Eye (tissue), 1 donor: ENCODE results near the gene LRRTM4.

Experiments
- DNase-seq: peaks from one replicate; pipeline ENCODE4 v3.0.0-alpha.2; 2015

LRRTM4 gene

DNA sequence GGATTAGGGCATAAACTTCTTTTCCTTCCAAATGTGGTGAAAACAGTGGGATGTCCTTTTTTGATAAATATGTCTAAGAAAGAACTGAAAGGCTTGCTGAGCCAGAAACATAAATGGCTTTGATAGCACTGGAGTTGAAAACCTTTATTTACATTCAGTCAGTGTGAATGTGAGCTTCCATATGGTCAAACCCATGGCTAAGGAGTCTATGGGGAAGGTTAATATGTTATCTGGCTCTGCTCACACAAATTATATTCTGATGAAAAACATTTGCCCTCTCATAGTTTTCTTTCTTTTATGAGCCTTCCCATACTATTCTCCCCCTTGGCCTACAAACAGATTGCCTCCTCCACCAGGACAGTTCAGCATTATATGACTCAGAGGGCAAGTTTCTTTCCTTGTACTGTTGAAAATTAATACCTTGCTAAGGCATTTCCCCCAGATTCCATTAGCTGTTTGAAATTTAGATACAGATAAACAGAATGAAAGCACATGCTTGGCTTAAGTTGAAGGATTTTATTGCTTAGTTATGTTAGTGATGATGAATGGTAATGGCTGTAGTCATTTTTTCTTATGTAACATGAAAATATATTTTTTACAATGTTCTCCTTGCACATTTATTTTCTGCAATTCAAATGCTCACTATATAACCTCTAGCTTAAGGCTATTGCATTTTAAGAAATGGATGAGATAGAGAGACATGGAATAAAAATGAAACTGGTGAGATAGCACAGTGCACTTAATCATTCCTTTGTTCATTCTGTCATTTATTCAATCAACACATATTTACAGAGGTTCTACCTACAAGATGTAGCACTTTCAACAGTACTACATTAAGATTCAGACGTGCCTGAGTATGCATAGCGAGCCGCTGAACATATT lies 544.1 kb downstream of the LRRTM4 start:
- DNase-seq = no peak

DNA sequence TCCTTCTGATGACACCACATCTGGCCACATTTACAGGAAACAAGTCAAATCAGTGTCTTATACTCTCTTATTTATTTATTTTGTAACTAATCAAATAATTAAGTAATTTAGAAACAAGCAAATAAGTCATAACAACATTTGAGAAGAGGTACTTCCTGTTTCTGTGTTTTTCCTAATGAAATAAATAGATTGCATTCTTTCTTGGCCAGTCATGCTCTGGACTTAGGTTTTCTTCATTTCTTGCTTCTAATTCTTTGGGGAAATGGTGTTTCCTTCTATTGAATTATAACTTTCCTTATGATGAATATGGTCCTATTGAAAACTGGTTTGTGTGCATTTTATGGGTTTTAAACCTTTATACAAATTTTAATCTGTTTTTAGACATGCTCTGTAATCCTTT lies 546.4 kb downstream of the LRRTM4 start:
- no peak for DNase-seq

DNA sequence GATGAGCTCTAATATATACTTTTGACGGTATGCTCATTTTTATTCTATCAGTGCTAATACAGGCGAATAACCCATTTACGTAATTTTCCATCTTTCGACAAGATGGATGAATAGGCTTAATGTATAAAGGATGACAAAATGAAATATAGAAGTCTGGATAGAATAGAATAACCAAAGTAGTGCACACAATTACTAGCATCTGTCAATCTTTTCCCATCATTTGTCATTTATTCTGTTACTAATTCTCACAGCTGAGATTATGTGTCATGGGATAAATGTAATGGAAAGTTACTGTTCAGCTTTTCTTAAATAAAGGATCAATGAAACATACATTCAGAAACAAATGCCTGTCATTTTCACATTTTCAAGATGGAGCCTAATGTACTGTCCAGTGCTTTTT lies 548.6 kb downstream of the LRRTM4 start:
- DNase-seq = no peak

DNA sequence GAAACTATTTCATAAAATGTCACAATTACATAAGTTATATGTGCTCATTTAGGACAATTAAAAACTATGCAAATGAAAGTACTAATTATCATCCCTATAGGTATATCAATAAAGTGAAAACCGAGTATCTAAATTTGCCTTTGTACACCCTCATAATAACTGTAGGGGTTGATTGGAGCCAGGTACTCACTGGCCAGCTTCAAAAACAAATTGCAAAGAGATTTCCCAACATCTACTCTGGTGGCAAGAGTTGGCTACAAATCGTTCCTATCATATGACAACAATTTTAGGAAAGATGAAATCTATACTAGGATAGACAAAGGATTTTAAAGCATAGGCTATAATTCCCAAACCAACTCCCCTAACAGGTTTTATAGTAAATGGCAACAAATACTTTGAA lies 556.4 kb downstream of the LRRTM4 start:
- no peak for DNase-seq

DNA sequence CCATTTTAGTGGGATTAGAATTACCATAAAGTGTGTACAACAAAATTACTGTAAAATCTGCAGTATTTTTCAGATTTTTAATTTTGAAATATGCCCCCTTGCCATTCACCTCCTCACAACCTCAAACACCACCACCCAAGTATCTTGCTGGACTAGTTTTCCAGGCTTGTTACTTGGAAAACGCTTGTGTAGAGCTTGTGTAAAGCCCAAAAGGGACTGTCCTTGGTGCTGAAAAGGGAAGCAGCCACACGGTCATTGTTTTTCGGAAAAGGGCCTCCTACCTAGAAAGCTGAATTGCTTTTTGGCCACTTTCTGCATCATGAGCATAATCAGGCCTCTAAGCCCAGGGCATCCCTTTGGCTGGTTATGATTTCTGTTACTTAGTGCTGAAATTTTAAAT lies 563.4 kb downstream of the LRRTM4 start:
- peak; percentile 74 for DNase-seq

DNA sequence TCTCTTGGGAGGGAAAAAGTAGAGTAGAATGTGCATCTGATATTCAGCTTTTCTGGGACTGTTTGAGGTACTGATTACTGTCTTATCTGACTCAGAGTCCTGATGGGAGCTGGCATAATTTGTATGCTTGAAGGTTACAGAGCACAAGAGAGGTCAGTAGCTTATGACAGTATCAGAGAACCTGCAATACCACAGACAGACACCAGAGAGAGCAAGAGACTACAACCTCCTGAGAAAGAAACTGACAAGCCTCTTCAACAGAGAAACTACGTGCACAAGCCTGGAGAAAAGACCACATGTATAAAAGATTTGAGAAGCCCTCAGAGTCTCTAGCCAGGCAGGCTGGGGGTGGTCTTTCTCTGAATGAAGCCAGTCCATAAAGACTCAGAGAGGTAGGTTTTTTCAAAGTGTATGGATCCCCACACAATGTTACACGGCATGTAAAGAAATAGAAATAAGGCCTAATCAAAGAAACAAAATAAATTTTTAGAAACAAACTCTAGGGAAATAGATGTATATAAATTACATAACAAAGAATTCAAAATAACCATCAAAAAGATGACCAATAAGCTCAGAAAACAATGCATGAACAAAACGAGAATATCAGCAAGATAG lies 568.3 kb downstream of the LRRTM4 start:
- DNase-seq = peak; percentile 83

DNA sequence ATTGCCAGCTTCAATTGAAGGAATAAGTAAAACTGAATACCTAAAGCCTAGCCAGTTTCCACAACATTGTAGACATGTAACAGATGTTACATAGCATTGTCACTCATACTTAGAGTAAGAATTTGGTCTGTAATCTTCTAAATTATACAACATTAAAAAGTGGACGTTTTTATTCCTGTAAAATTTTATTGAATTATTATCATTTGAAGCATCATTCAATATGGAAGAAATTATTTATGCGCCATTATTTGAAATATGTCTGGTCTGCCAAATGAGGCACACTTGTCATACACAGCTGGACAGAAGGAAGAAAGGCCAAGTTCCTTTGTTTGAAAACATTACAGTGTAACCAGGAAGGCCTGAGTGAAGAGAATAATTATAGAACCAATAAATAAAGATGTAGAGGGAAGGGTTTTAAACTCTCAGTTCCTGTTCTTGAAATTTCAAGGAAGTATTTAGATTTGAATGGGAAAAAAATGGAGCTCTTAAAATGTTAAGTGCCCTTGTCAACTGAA lies 575.5 kb downstream of the LRRTM4 start:
- DNase-seq = no peak

DNA sequence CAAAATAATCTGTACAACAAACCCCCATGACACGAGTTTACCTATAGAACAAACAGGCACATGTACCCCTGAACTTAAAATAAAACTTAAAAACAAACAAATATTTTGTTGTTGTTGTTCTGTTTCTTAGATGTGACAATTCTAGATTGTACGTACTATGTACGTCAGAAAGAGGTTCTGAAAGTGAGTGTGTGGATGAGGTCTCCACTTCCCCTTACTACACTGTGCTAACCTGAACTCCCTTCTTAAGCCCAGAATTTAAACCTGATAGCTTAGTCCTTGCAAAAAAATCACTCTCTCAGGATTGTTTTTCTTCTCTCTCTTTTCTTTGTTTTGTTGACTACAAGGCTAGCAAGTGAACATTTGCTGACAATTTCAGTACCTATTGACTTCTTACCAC lies 581.6 kb downstream of the LRRTM4 start:
- DNase-seq = no peak

DNA sequence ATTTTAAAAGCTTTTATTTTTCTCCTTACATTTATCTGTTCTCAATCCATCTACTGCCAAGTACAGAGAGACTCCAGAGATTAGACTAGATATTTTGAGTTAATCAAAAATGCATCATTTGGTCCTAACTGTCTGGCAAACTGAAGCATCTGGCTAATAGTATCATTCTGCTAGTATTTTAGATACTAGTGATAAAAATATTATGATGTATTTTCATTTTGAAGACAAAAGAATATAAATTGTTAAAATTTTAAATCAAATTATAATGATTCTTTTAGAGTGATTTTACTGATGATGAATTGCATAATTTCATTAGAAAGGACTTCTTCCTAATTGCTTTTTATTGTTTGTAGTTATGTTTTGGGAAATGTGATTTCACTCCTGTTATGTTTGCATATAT lies 584.0 kb downstream of the LRRTM4 start:
- DNase-seq = no peak

DNA sequence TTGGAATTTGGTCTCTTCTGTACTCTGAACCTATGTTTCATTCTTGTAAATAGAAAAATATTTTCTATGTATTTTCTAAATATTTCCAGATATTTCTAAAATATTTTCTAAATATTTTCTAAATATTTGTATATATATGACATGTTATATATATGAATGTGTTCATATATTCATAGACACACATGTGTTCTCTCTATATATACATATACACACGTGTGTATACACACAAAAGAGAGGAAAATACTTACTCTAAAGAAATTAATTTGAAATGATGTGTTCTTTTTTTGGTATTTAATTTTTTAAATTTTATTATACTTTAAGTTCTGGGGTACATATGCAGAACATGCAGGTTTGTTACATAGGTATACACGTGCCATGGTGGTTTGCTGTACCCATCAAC lies 589.6 kb downstream of the LRRTM4 start:
- DNase-seq = no peak

DNA sequence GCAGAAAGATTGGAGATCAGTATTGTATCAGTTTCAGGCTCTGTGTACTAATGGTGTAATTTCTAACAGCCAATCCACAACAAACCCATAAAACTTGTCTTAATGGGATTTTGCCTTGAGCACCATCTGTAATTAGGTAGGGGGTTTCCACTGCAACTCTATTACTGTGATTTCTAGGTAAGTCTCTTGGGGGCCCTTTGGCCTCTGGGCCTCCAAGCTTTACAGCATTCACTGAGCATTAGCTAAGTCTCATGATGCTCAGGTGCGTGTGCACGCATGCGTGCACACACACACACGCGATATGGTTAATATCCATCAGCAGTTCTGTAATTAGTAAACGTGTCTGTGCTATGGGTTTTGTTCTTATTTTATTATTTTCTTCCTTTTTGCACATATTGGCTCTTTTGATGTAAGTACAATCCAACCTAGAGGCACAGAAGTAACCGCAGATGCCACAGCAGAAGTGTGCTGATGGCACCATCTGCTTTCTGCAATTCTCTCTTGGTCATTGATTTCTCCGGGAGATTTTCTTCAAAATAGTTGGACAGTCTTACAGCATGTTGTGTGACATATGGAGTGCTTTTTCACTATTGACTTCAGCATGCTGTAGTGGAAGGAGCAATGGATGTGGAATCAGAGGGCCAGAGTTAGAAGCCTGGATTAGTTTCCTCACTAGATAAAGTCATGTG lies 592.0 kb downstream of the LRRTM4 start:
- DNase-seq = peak; percentile 61

DNA sequence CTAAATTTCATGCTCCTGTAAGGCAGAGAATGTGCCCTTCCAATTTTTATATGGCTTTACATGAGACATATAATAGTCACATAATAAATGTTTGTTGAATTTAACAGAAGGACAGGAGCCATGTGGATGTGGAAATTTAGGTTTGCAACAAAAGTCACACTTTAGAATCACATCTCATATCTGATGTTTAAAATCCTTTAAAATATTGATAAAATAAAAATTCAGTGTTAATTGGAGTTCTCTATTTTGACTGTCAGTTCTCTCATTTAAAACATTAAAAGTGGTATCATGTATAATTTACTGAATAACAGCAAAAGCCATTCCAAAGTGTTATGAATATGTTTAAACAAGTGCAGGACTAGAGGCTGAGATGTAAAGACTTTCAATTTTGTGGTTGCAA lies 594.1 kb downstream of the LRRTM4 start:
- DNase-seq = no peak

DNA sequence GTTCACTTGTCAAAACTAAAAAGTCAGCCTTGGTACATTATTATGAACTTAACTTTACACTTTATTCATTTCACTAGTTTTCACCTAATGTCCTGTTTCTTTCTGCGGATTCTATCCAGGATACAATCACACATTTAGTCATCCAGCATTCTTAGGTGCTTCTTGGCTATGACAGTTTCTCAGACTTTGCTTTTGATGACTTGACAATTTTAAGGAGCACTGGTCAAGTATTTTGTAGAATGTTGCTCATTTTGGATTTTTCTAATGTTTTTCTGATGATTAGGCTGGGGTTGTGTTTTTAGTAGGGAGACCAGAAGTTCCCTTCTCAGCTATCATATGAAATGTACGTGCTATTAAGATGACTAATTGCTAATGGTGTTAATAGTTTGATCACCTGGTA lies 601.2 kb downstream of the LRRTM4 start:
- DNase-seq = no peak

DNA sequence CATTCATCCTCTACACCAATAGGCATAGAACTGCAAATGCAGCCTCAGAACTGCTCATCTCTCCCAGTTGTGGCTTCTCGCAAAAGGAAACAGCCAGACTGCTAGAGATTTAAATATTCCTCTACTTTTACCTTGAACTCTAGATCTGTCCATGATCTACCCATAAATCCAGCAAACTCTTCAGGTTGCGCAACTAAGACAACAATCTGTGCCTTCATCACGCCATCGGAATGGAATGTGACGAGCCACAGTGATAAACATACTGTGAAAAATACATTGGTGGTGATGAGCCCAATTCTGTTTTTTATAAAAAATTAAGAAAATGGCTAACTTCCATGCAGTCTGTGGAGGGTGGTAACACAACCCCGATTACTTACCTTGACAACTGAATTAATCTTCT lies 626.7 kb downstream of the LRRTM4 start:
- DNase-seq = no peak

DNA sequence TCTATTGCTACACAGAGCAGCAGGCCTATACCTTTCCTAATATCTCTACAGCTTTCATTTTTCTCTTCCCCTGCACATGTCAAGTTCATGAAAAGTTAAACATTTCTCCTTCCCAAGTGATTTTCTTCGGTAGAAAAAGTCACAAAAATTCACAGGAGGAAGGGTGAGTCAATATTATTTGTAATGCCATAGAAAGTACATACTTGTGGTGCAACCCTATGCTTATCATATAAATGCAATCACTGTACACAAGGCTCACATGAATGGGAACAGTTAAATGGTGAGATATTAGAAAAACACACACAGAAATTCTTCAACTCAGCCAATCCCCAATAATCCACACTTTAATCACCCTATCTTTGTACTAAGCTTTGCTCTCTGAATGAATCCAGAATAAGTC lies 651.6 kb downstream of the LRRTM4 start:
- no peak for DNase-seq

DNA sequence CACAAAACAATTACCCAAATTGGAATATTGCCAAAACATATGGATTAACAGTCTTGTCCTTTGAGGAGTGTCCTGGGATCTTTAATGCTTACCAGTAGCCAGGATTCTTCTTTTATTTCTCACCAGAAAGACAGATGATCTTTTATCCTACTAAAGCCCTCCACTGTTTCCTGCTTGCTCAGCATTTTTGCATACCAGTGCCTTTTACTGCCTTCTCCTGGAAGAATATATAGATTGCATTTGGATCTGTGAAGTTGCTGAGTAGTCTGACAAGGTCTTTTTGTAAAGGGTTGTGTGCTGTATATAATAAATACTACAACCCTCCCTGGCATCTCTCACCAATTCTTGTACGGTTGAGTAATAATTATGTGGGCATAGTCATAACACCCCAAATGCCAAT lies 652.2 kb downstream of the LRRTM4 start:
- DNase-seq = peak; percentile 1

DNA sequence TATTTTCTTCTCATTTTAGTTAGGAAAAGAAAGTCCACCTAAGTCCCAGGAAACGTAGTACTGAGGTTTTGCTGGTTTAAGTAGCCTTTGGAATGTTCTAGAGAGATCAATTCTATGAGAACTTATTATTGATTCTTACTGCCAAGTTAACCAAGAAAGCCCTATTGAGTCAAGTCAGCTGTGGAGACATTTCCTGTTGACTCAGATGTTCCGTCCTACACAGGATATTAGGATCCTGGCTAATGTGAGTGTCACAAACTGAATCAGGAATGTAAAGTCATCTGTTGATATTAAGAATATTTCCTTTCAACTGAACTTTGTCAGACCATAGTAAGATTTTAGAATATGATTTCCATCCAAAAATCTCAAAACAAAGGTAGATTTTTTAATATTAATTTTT lies 654.3 kb downstream of the LRRTM4 start:
- peak; percentile 4 for DNase-seq

DNA sequence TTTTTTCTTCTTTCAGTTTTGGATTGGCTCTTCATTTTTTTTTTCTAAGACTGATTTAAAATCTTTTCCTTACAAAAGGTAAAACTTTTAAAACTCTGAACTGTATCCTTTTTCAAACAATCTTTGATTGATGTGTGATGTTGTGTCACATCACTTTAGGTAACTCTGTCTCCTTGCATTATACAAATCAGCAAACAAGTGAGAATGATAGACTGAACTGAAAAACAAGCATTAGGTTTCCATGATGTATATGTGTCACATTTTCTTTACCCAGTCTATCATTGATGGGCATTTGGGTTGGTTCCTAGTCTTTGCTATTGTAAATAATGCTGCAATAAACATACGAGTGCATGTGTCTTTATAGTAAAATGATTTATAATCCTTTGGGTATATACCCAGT lies 655.7 kb downstream of the LRRTM4 start:
- no peak for DNase-seq

DNA sequence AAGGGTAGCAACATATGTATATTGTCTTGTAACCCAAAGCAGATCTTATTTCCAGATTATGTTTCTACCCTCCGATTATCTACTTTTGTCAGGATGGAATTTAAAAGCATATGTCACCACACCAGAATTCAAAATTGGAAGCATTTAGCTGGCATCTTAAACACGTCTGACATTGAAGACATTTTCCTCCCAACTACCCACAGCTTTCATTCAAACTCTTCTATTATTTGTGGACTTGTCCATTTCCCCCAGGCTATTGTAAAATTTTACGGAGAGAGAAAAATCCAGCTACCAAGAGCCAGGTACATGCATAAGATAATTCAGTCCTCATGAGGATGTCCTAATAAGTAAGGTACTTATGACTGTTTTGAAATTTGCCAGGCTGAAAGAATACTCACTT lies 659.3 kb downstream of the LRRTM4 start:
- DNase-seq = no peak

DNA sequence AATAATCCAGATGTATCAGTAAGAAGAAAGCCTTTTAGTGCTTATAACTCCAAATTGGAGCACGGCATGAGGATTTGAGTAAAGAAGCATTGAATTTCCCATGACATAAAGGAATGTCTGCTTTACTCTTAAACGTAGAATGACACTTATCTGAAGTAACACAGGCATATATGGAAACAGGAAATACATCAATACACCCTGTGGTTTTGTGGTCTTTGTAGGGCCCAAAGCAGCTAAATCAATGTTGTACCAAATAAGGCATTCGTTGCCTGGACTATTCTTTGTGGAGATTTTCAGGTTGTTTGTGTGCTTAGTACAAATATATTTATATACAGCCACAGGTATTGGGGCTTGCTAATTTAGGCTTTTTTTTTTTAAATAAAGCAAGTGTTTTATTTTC lies 660.5 kb downstream of the LRRTM4 start:
- no peak for DNase-seq

DNA sequence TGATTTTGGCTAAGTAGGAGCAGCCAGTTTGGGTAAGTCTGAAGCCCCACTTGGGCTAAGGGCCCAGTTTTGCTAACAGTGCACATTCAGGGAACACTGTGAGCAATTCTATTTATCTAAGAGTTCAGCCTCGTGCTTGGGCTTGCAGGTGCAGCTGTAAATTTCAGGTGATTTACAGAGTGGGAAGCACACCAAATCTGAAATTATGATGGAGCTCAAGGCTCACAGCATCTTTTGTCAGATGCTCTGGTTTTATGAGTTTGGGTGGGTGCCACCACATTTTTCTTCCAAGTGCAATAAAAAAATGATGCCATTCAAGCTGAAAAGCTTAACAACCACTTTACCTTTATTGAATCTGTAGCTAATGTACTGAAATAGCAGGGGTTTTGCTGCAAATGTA lies 671.2 kb downstream of the LRRTM4 start:
- no peak for DNase-seq

DNA sequence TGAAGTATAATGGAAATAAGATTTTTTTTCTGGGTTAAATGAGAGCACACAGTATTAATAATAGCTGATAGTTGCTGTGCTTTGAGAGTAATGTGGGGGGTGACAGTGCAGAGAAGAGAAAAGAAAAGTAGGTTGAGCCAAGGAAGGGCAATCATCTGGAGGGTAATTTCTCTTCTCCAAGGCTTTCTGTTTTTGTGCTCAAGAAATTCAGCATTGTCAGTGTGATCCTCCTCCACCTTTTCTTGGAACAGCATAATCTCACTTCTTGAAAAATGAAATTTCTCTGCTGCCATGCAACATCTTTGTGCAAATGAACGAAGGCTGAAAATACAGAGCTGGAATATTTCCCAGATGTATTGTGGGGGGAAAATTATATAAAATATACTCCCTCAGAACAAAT lies 673.1 kb downstream of the LRRTM4 start:
- DNase-seq = no peak

DNA sequence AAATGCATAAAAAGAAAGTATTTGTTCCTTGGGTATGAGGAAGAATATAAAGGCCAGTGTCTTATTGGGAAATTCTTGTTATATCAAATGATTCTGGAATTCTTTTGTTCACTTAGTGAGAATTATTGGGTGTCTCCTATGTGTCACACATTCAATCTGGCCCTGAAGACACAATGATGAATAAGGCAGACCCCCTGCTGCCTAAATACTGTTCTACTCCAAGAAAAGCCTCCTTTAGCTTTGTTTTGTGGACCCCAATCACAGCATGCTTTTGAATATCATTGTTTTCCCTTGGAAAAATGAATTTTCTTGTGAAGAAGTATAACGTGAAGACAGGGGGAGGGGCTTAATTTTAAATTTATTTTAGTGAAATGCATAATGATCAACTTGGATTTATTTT lies 682.4 kb downstream of the LRRTM4 start:
- no peak for DNase-seq
